SH-SY5Y (cell line): ENCODE data around the gene MYBPC1.

Experiments used
- GATA2 ChIP-seq: IDR thresholded peaks from 2 replicates; pipeline ENCODE4 v1.6.1; 2011; ENCODE audit warnings: mild to moderate bottlenecking, low read depth, low read length
- GATA3 ChIP-seq: IDR thresholded peaks from 2 replicates; pipeline ENCODE4 v1.6.1; 2011; ENCODE audit warnings: low read depth, mild to moderate bottlenecking, low read length, moderate library complexity

MYBPC1 gene

GRCh38 chr12:101667591-101667990 is 72.8 kb downstream of the MYBPC1 start:
- TF ChIP-seq GATA2: no peak
- no peak for TF ChIP-seq GATA3

GRCh38 chr12:101670007-101670671 is 75.4 kb downstream of the MYBPC1 start:
- TF ChIP-seq GATA3 (no peak), GATA2 (no peak)

- TF ChIP-seq GATA3: no peak
- TF ChIP-seq GATA2: no peak
Observed at GRCh38 chr12:101671157-101671791, 76.5 kb downstream of the MYBPC1 start.

- TF ChIP-seq GATA3 (no peak), GATA2 (no peak)
Observed at GRCh38 chr12:101671833-101672232, 77.1 kb downstream of the MYBPC1 start.

- no peak for TF ChIP-seq GATA3
- no peak for TF ChIP-seq GATA2
Observed at GRCh38 chr12:101675555-101675954, 80.8 kb downstream of the MYBPC1 start.

GRCh38 chr12:101678081-101678480 is 83.3 kb downstream of the MYBPC1 start:
- TF ChIP-seq GATA3 (no peak), GATA2 (no peak)

GRCh38 chr12:101680240-101680639 is 85.5 kb downstream of the MYBPC1 start:
- TF ChIP-seq GATA3 (no peak), GATA2 (no peak)

GRCh38 chr12:101680647-101681046 is 85.9 kb downstream of the MYBPC1 start:
- no peak for TF ChIP-seq GATA2
- no peak for TF ChIP-seq GATA3

- no peak for TF ChIP-seq GATA3
- TF ChIP-seq GATA2: no peak
Observed at GRCh38 chr12:101685092-101685491, 90.3 kb downstream of the MYBPC1 start.

- no peak for TF ChIP-seq GATA2
- no peak for TF ChIP-seq GATA3
Observed at GRCh38 chr12:101686176-101686575, 91.4 kb downstream of the MYBPC1 start.

GRCh38 chr12:101690544-101691098 is 95.8 kb downstream of the MYBPC1 start:
- TF ChIP-seq GATA2: no peak
- no peak for TF ChIP-seq GATA3

GRCh38 chr12:101691503-101692096 is 96.8 kb downstream of the MYBPC1 start:
- TF ChIP-seq GATA2 (no peak), GATA3 (no peak)

- TF ChIP-seq GATA3: no peak
- TF ChIP-seq GATA2: no peak
Observed at GRCh38 chr12:101694297-101694848, 99.6 kb downstream of the MYBPC1 start.

- TF ChIP-seq GATA2 (no peak), GATA3 (no peak)
Observed at GRCh38 chr12:101694986-101695385, 100.2 kb downstream of the MYBPC1 start.
